GM18526 (cell line): Measurements from ENCODE around the gene KIRREL1.

Experiments used
- POLR2A ChIP-seq: IDR thresholded peaks from 3 replicates; pipeline ENCODE4 v1.6.1; 2011; ENCODE audit not compliant: insufficient read length; ENCODE audit errors: extremely low read depth

KIRREL1 gene

DNA sequence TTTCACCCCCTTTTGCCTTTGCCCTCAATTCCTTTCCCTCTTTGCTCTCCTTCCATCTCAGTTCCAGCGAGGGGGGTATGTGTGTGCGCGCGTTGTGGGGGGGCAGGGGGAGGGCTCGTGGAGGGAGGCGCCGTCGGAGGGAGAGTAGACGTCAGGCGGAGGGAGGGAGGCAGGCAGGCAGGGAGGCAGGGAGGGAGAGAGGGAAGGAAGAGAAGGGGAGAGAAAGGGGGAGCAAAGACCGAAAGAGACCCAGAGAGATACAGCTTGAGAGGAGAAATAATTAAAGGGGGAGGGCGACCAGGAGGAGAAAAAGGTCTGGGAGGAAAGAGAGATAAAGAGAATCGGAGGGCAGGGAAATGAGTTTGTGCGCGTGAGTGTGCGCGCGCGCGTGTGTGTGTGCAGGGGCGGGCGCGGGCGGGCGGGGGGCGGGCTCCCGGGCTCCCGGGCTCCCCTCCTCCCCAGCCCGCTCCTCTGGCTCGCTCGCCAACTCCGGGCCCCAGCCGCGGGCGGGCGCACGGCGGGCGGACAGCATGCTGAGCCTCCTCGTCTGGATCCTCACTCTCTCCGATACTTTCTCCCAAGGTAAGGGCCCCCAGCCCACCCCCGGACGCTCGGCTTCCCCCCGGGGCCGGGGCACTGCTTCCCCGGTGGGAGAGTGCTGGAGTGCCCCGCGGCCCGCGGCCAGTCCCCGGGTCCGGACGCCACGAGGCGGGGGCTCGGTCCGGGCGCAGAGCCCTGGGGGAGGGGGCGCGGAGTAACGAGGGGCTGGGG lies at the start of gene KIRREL1:
KIRREL1 (plus strand) TSS at position 499 of the 771 bp plus-strand sequence; CDS start at position 531, 32 bp downstream.
- TF ChIP-seq POLR2A = no peak

- TF ChIP-seq POLR2A = no peak
Observed at GRCh38 chr1:157944663-157945280, 48.7 kb upstream of the KIRREL1 start.

- TF ChIP-seq POLR2A = no peak
Observed at GRCh38 chr1:157948312-157949073, 45.0 kb upstream of the KIRREL1 start.

GRCh38 chr1:157949074-157949354 lies 44.4 kb upstream of the KIRREL1 start:
- no peak for TF ChIP-seq POLR2A

DNA sequence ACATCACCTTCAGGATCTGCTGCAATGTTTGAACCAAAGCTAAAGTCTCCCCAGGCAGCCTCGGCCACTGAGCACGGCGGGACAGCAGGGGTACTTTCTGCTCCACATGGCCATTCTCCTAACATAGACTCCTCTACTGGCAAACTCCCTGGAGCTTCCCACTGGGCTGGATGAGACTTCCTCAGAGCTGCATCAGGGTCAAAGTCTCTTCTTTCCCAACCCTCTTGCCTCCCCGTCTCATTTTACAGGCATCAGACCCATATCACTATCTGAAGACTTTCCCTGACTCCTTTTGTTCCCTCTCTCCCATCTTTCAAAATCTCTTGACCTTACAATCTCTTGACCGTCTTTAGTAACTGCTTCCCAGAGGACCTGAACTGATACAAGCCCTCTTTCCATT lies 42.2 kb upstream of the KIRREL1 start:
- TF ChIP-seq POLR2A = no peak

DNA sequence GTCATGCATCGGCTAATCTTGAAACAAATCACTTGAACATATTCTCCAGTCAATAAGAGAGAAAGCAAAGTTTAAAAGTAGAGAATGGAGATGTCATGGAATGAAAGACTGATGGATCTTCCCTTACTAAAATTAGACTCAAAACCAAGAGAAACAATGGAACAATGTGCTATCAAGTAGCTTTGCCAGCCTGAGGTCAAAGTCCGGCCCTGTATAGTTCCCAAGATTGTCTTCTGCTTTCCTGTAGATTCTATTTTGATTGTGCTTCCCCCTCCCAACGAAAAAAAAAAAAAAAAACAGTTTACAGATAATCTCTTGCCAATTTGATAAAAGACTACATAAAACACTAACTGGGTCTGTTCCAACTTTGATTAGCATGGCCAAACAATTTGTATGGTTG lies 40.8 kb upstream of the KIRREL1 start:
- TF ChIP-seq POLR2A = no peak

- no peak for TF ChIP-seq POLR2A
Observed at GRCh38 chr1:157955221-157955620, 38.2 kb upstream of the KIRREL1 start.

- no peak for TF ChIP-seq POLR2A
Observed at GRCh38 chr1:157955857-157956256, 37.6 kb upstream of the KIRREL1 start.

DNA sequence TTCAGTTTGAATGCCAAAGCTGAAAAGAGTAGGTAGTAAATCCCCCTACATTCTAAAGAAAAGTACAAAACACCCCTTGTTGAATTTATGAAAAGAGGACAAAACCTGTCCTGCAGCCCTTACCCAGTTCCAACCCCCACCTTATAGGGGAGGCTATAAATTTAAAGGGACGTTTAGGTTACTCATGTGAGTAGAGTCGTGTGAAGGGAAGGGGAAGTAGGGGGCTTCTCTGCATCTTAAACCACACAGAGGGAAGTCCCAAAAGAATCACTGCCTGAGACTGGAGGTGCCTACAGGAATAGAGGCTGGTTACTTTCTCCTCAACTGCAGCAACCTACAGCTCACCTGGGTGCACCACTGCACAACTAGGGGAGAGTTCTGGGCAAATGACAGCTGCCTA lies 36.7 kb upstream of the KIRREL1 start:
- TF ChIP-seq POLR2A = no peak

DNA sequence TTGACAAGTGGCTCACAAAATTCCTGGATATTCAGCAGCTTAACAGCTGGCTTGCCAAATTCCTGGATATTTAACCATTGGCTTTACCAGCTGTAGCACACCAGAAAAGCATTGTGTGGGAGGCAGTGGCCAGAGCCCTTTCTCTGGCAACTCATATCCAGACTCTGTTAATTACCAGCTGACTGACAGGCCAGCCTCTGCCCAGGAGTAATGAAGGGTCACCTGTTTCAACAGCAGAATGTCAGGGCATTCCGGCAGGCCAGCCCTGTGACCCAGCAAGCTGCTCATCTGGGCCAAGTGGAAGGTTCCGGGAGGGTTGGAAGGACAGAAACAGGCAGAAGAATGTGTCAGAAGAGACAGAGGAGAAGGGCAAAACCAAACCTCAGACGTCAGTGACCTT lies 35.2 kb upstream of the KIRREL1 start:
- no peak for TF ChIP-seq POLR2A

- TF ChIP-seq POLR2A = no peak
Observed at GRCh38 chr1:157959750-157960149, 33.7 kb upstream of the KIRREL1 start.

DNA sequence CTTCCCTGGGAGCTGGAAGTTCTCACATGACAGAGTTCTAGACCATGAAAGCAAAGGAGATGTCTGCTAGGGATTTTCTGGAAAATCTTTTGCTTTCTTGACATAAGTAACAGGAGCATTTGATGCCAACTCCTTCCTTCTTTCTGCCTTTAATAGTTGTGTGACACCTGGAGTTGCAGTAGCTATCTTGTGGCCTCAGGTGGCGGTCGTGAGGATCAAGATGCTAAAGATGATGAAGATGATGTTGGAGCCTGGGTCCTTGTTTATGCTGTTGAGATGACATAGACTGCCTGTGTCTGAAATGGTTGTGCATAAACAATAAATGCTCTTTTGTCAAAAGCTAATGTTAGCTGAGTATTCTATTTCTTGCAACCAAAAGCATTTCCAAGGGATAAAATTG lies 32.7 kb upstream of the KIRREL1 start:
- TF ChIP-seq POLR2A = no peak

DNA sequence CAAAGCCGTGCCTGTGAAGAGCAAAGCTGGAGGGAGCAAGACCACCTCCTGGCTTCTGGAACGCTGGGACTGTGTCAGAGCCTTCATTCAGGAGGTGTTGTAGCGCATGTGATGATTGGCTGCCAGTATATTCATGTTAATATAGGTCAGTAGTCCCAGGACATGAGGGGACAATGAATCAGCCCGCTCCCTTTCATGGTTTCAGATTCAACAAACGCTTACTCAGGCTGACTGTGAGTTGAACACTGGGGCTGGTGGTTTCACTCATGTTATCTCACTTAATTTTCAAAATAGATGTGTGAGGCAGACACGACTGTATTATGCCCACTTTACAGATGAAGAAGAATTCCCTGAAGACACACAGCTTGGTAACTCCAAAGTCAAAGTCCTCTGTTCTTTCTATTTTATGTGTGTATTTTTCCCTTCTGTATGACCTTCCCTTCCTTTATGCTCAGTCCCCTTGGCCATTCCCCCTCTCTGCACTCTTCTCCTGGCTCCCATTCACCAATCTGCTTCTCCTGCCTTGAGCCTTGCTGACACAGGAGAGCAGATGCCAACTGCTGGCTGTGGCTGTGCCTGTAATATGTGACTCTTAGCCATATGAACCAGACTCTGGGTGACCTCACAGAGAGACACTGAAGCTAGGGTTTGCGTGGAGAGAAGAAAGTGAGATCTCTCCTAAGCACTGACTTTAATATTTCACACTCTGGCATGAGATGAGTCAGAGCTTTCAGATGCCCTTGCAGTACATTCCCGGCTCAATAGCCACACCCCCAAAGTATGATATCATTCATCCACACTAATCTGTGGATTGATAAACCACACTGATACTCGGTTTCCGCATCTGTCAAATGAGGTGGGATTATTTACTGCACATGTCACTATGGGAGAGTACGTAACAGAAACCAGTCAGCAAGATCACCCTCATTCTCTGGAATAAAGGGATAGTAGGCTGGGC lies 31.4 kb upstream of the KIRREL1 start:
- TF ChIP-seq POLR2A = no peak

DNA sequence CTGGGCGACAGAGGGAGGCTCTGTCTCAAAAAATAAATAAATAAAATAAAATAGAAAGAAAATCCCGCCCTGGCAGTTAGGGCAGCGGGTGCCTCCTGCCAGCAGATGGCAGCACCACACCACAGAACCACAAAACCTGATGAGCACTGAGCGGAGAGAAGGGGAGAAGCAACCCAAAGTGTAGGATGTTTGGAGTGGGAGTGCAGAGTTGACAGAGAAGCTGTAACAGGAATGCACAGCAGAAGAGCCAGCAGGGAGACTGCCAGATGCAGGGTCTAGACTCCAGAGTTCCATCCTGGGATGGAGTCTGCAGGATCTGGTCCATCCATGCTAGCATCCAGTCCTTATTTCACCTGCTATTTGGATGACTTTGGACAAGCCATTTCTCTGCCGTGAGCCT lies 29.7 kb upstream of the KIRREL1 start:
- TF ChIP-seq POLR2A = no peak

- no peak for TF ChIP-seq POLR2A
Observed at GRCh38 chr1:157965584-157965983, 27.9 kb upstream of the KIRREL1 start.
